Upper lobe of right lung (tissue), 1 donor: ENCODE results near the gene RPP30. TPM values are rescaled to one million over a fixed set of nuclear protein-coding genes. Genes with fewer than 3 reads are reported as not detected.

Experiments
- ATAC-seq: fragments of 200-7000 bp; cut with Tn5 transposase; one replicate; pipeline ENCODE4 v1.9.1; 2020; ENCODE audit warnings: mild to moderate bottlenecking, moderate library complexity
- DNase-seq: peaks from one replicate; pipeline ENCODE4 v3.0.0-alpha.2; 2020
- H3K27ac ChIP-seq: fragments of 200-600 bp; one replicate; pipeline ENCODE4 v1.8.0; 2022
- H3K27me3 ChIP-seq: fragments of 200-600 bp; one replicate; pipeline ENCODE4 v1.8.0; 2022; ENCODE audit warnings: mild to moderate bottlenecking
- H3K36me3 ChIP-seq: fragments of 200-600 bp; one replicate; pipeline ENCODE4 v1.8.0; 2022
- H3K4me1 ChIP-seq: fragments of 200-600 bp; one replicate; pipeline ENCODE4 v1.8.0; 2022
- H3K4me3 ChIP-seq: fragments of 200-600 bp; one replicate; pipeline ENCODE4 v1.8.0; 2022; ENCODE audit warnings: mild to moderate bottlenecking
- H3K9me3 ChIP-seq: fragments of 200-600 bp; one replicate; pipeline ENCODE4 v1.8.0; 2022
- CTCF ChIP-seq: fragments of 200-600 bp; IDR thresholded peaks from one replicate; pipeline ENCODE4 v1.8.0; 2022; ENCODE audit warnings: antibody characterized with exemption
- intact Hi-C: fragments of 100-400 bp; cut with DNase I; formaldehyde crosslinking; loops from one replicate; pipeline ENCODE4 v1.11.0; 2022
- total RNA-seq: library from RNA; stranded (reverse); fragmentation: NEBNext Ultra II Directional; extraction: Animal tissue kit (Norgen Biotek cat#: 25700); gene quantifications from one replicate; pipeline ENCODE4 v1.2.1, GENCODE V29; 2021
- donor health status: DM: no; HTN: yes; CAD: no; lungs with severe emphysema.

RPP30 gene
- total RNA-seq, 1 donor from 2014 or later = 26.1 TPM

- intact Hi-C loops = no loop called here
- H3K9me3 ChIP-seq = no peaks in the 10 kb centered on the region
- no peak for TF ChIP-seq CTCF
- H3K36me3 ChIP-seq = no peaks in the 10 kb centered on the region
- H3K27ac ChIP-seq = no peak overlapping the region
- H3K4me3 ChIP-seq = no peak overlapping the region
- H3K4me1 ChIP-seq = no peaks in the 10 kb centered on the region
- no peaks in the 10 kb centered on the region for H3K27me3 ChIP-seq
- ATAC-seq (no peak), DNase-seq (no peak)
These were observed 29.0 kb upstream of the RPP30 start for GRCh38 chr10:90842725-90843124.

GRCh38 chr10:90845726-90846125 lies 26.0 kb upstream of the RPP30 start:
- Histone ChIP-seq H3K36me3 (no peaks in the 10 kb centered on the region), H3K9me3 (no peaks in the 10 kb centered on the region), H3K4me3 (no peak overlapping the region), H3K27ac (no peak overlapping the region), H3K4me1 (no peaks in the 10 kb centered on the region), H3K27me3 (no peaks in the 10 kb centered on the region)
- intact Hi-C loops = no loop called here
- no peak for TF ChIP-seq CTCF
- no peak for ATAC-seq
- DNase-seq = no peak

GRCh38 chr10:90846746-90847145 lies 25.0 kb upstream of the RPP30 start:
- no peak overlapping the region for H3K27ac ChIP-seq

GRCh38 chr10:90847436-90847835 lies 24.3 kb upstream of the RPP30 start:
- ATAC-seq (no peak), DNase-seq (no peak)
- no peak for TF ChIP-seq CTCF
- intact Hi-C loops = no loop called here
- no peak overlapping the region for H3K4me3 ChIP-seq
- no peak overlapping the region for H3K27ac ChIP-seq
- H3K27me3 ChIP-seq = peaks cover 14% of the 10 kb centered on the region
- H3K36me3 ChIP-seq = no peaks in the 10 kb centered on the region
- no peaks in the 10 kb centered on the region for H3K9me3 ChIP-seq
- H3K4me1 ChIP-seq = no peaks in the 10 kb centered on the region

More at GRCh38 chr10:90846746-90847145, 25.0 kb upstream of the RPP30 start:
- no peak overlapping the region for H3K4me3 ChIP-seq
- no peaks in the 10 kb centered on the region for H3K4me1 ChIP-seq
- ATAC-seq = no peak
- H3K36me3 ChIP-seq = no peaks in the 10 kb centered on the region
- no peak for TF ChIP-seq CTCF
- peaks cover 8% of the 10 kb centered on the region for H3K27me3 ChIP-seq
- no peak for DNase-seq
- intact Hi-C loops = no loop called here
- H3K9me3 ChIP-seq = no peaks in the 10 kb centered on the region

- Histone ChIP-seq H3K27ac (no peak overlapping the region), H3K4me3 (no peak overlapping the region), H3K27me3 (peaks cover 41% of the 10 kb centered on the region), H3K9me3 (no peaks in the 10 kb centered on the region), H3K4me1 (no peaks in the 10 kb centered on the region), H3K36me3 (no peaks in the 10 kb centered on the region)
- intact Hi-C loops = no loop called here
- TF ChIP-seq CTCF = no peak
- DNase-seq = no peak
- ATAC-seq = no peak
These were observed 21.6 kb upstream of the RPP30 start for GRCh38 chr10:90849956-90850749.
